Gastrocnemius medialis (tissue), 4 donors: ENCODE results near the gene ANKRD34A.

Source experiments
- POLR2A ChIP-seq, 2 donors: fragments of 450-650 bp; IDR thresholded peaks; one replicate each; pipeline ENCODE4 v1.6.1; 2017; ENCODE audit warnings: antibody characterized with exemption in 2 of 2, mild to moderate bottlenecking in 2 of 2, moderate library complexity in 2 of 2
- TF ChIP-seq, protein P1 (sequence below), 5 experiments: fragments of 450-650 bp in 3 of 5; fragments of 200-600 bp in 2 of 5; sonication (generic) in 2 of 5; IDR thresholded peaks in 4 of 5; conservative IDR thresholded peaks in 1 of 5; 1 replicate in 4 of 5; 2 replicates in 1 of 5; pipeline ENCODE4 v1.5.1; 2016 to 2019; ENCODE audit warnings: antibody characterized with exemption in 5 of 5, mild to moderate bottlenecking in 3 of 5, moderate library complexity in 3 of 5

DNA sequence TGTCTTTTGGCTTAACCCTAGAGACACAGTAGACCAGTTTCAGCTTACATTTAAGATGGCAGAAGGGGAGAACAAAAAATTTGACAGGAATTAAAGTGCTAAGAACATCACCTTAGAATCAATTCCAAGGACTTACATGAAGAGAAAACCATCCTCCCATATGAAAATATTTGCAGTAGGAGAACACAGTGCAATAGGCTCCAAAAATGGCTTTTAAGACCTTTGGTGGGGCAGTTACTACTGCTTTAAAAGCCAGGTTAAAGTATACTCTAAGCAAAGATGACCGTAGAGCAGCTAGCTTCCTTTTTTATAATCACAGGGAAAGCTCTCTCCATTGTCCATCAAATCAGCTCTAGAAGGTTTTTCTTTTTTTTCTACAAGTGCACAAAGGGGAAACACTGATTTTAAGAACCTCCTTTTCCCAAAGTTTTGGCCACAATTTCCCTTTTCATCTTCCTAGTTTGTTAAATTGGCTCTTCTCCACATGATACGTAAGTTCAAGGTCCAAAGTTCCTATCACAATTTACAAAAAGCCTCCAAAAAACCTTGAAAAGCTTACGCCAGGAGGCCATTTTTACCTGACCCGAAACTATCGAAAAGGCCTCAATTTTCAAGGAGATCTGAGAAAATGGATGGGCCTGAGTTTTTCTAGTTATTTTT is 28.7 kb upstream of the ANKRD34A start:
- no peak for TF ChIP-seq POLR2A (IDR thresholded peaks at IDR 0.05)
- TF ChIP-seq, protein P1, sequence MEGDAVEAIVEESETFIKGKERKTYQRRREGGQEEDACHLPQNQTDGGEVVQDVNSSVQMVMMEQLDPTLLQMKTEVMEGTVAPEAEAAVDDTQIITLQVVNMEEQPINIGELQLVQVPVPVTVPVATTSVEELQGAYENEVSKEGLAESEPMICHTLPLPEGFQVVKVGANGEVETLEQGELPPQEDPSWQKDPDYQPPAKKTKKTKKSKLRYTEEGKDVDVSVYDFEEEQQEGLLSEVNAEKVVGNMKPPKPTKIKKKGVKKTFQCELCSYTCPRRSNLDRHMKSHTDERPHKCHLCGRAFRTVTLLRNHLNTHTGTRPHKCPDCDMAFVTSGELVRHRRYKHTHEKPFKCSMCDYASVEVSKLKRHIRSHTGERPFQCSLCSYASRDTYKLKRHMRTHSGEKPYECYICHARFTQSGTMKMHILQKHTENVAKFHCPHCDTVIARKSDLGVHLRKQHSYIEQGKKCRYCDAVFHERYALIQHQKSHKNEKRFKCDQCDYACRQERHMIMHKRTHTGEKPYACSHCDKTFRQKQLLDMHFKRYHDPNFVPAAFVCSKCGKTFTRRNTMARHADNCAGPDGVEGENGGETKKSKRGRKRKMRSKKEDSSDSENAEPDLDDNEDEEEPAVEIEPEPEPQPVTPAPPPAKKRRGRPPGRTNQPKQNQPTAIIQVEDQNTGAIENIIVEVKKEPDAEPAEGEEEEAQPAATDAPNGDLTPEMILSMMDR (IDR thresholded peaks at IDR 0.05 in 4 of 5, conservative IDR thresholded peaks at IDR 0.05 in 1 of 5) = no peak
